D721Med (cell line): ENCODE results near the gene TBL3.

Source experiments
- DNase-seq: peaks from one replicate; pipeline ENCODE4 v3.0.0; 2011; ENCODE audit warnings: low spot score; ENCODE audit not compliant: insufficient read length
- FAIRE-seq: peaks from 2 replicates; lab custom pipeline; 2011; peaks lifted over from hg19 to GRCh38; lab: Jason Lieb, UNC
- CTCF ChIP-seq: IDR thresholded peaks from 2 replicates; pipeline ENCODE4 v1.5.1; 2012; ENCODE audit warnings: mild to moderate bottlenecking, control low read depth; ENCODE audit not compliant: insufficient read depth; ENCODE audit errors: missing control alignments

TBL3 gene

GRCh38 chr16:2029350-2029749, 57.5 kb downstream of the TBL3 start:
- DNase-seq: no peak
- no peak for FAIRE-seq
- TF ChIP-seq CTCF: no peak

GRCh38 chr16:2030036-2030435, 58.2 kb downstream of the TBL3 start:
- FAIRE-seq (no peak), DNase-seq (no peak)
- no peak for TF ChIP-seq CTCF

GRCh38 chr16:2031081-2031577, 59.3 kb downstream of the TBL3 start:
- DNase-seq (no peak), FAIRE-seq (no peak)
- no peak for TF ChIP-seq CTCF
